ENCODE data around the gene PBLD.

- TF ChIP-seq CTCF (IDR thresholded peaks at IDR 0.05) (no peak), POLR2A (IDR thresholded peaks at IDR 0.05) (no peak)
Measured at GRCh38 chr10:68302871-68303270, 29.9 kb downstream of the PBLD start.

Data from gastroesophageal sphincter (tissue), 3 donors.